NCI-H69 (cell line): Measurements from ENCODE around the gene CFAP119.
"Not testable (repeated sequence)": the region's sequence is repeated elsewhere in the genome, so short reads cannot be mapped to it uniquely, and the experiment has no call there.

Experiments used
- DNase-seq: peaks from one replicate; lab custom pipeline; 2025; lab: John Stamatoyannopoulos, UW

Gene CFAP119

GRCh38 chr16:30761928-30762902, at the start of gene CFAP119, which contains the start of gene RNF40:
CFAP119 (minus strand) TSS chr16:30762062; CDS start chr16:30761748, 314 bp downstream.
RNF40 (plus strand) TSS chr16:30762322; CDS start chr16:30762546, 224 bp downstream.
- peak; percentile 99 for DNase-seq

GRCh38 chr16:30809675-30810074, 47.8 kb upstream of the CFAP119 start:
- DNase-seq, result not testable (repeated sequence)

- not testable (repeated sequence) for DNase-seq
Measured at GRCh38 chr16:30808890-30809426, 47.1 kb upstream of the CFAP119 start.

- no peak for DNase-seq
Measured at GRCh38 chr16:30808146-30808545, 46.3 kb upstream of the CFAP119 start.

GRCh38 chr16:30805370-30806169, 43.7 kb upstream of the CFAP119 start:
- peak; percentile 94 for DNase-seq

GRCh38 chr16:30805056-30805369, 43.2 kb upstream of the CFAP119 start:
- DNase-seq, result no peak

GRCh38 chr16:30802936-30803335, 41.1 kb upstream of the CFAP119 start:
- no peak for DNase-seq

- peak; percentile 55 for DNase-seq
Measured at GRCh38 chr16:30797670-30798309, 35.9 kb upstream of the CFAP119 start.

GRCh38 chr16:30794634-30795033, 32.8 kb upstream of the CFAP119 start:
- no peak for DNase-seq

- DNase-seq, result peak; percentile 43
Measured at GRCh38 chr16:30793508-30794069, 31.7 kb upstream of the CFAP119 start.

- DNase-seq, result no peak
Measured at GRCh38 chr16:30787613-30788378, 25.9 kb upstream of the CFAP119 start.

GRCh38 chr16:30786936-30787612, 25.2 kb upstream of the CFAP119 start, which contains the start of gene ZNF629:
ZNF629 (minus strand) TSS chr16:30787205; CDS start chr16:30784482, 2,723 bp downstream.
- peak; percentile 90 for DNase-seq

GRCh38 chr16:30786115-30786935, 24.5 kb upstream of the CFAP119 start:
- DNase-seq, result peak; percentile 75

GRCh38 chr16:30785126-30786106, 23.6 kb upstream of the CFAP119 start:
- DNase-seq, result no peak

- no peak for DNase-seq
Measured at GRCh38 chr16:30784215-30784614, 22.4 kb upstream of the CFAP119 start.

GRCh38 chr16:30783280-30784109, 21.6 kb upstream of the CFAP119 start:
- no peak for DNase-seq
